AG04450 (cell line): ENCODE data around the gene CPO. TPM values are rescaled to one million over a fixed set of nuclear protein-coding genes. Genes with fewer than 3 reads are reported as not detected.

Experiments
- CTCF ChIA-PET: fragments of 300-600, 350-600 bp; formaldehyde crosslinking; extraction: SDS; loops from one replicate; lab custom pipeline; 2022; ENCODE audit warnings: antibody characterized with exemption, inconsistent platforms; lab: Charles Lee
- POLR2A ChIA-PET: fragments of 350-600 bp; formaldehyde crosslinking; extraction: SDS; loops from one replicate; lab custom pipeline; 2021; ENCODE audit warnings: antibody characterized with exemption, inconsistent platforms; lab: Yijun Ruan, JAX
- DNase-seq: peaks from one replicate; pipeline ENCODE4 v3.0.0-alpha.2; 2011; ENCODE audit warnings: low read depth, low spot score
- H3K27ac ChIP-seq: one replicate; pipeline ENCODE4 v1.5.1; 2012; ENCODE audit warnings: low read depth, low read length, control low read depth
- H3K27me3 ChIP-seq: one replicate; pipeline ENCODE4 v1.6.0; 2012; ENCODE audit warnings: low read length; ENCODE audit not compliant: control insufficient read depth, insufficient read depth
- H3K4me3 ChIP-seq: 2 replicates; pipeline ENCODE4 v1.5.1; 2011; ENCODE audit warnings: mild to moderate bottlenecking, low read depth, low read length, control low read depth
- H3K9me3 ChIP-seq: 2 replicates; pipeline ENCODE4 v1.5.1; 2012; ENCODE audit warnings: low read length; ENCODE audit not compliant: control insufficient read depth, insufficient read depth
- polyA plus RNA-seq: library from polyadenylated mRNA; depleted of rRNA; stranded (reverse); fragments of >200 nt; gene quantifications from 2 replicates; pipeline ENCODE4 v1.2.3, GENCODE V29; 2011
- TF ChIP-seq, protein P1 (sequence below): IDR thresholded peaks from 2 replicates; pipeline ENCODE4 v1.5.1; 2011; ENCODE audit warnings: low read depth, low read length, control low read depth, inconsistent platforms

CPO gene
- polyA plus RNA-seq, 1 experiment, result not detected

- POLR2A ChIA-PET, result interaction anchor here (0.6 kb wide), 1 partner anchor 491 kb away, joined by 3 read pairs; no protein-coding TSS in a partner anchor
- DNase-seq, result no peak
- Histone ChIP-seq H3K4me3 (no peak overlapping the region), H3K27ac (no peak overlapping the region), H3K27me3 (no peaks in the 10 kb centered on the region), H3K9me3 (no peaks in the 10 kb centered on the region)
- CTCF ChIA-PET, result interaction anchor here (0.6 to 7.1 kb wide), 29 partner anchors 8 to 869 kb away, joined by 3 to 121 read pairs (median 4); partner anchors contain the start of genes CREB1 and KLF7
- TF ChIP-seq, protein P1, sequence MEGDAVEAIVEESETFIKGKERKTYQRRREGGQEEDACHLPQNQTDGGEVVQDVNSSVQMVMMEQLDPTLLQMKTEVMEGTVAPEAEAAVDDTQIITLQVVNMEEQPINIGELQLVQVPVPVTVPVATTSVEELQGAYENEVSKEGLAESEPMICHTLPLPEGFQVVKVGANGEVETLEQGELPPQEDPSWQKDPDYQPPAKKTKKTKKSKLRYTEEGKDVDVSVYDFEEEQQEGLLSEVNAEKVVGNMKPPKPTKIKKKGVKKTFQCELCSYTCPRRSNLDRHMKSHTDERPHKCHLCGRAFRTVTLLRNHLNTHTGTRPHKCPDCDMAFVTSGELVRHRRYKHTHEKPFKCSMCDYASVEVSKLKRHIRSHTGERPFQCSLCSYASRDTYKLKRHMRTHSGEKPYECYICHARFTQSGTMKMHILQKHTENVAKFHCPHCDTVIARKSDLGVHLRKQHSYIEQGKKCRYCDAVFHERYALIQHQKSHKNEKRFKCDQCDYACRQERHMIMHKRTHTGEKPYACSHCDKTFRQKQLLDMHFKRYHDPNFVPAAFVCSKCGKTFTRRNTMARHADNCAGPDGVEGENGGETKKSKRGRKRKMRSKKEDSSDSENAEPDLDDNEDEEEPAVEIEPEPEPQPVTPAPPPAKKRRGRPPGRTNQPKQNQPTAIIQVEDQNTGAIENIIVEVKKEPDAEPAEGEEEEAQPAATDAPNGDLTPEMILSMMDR, result no peak
These were observed 43.1 kb downstream of the CPO start for GRCh38 chr2:206982360-206982955.

DNA sequence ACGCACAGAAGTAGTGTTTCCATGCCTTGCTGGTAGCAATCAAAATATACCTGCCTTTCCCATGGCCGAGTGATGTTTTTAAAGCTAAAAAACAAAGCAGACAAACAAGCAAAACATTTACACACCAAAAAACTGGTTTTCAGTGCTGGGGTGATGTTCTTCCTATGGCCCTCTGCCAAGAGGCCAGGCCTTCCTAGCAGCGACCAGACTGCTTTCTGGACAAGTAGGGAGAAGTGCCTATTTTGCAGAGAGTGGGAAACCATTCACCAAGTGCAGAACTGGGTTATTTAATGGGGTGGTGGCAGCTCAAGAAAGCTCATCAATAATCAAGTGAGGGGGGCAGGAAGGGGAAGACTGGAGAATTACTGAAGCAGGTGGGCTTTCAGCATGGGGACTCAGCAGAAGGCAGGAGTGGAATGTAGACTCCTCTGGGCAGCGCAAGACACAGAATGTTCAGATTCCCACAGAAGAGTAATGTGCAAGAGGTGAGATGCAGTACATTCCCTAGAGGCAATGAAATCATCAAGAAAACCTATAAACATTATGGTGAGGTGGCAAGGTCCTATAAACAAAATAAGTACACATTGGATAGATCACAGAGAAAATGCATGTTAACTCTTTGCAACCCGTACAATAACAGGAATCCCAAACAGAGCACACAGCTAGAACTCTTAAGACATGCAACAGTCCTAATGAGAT, 44.0 kb downstream of the CPO start:
- no peaks in the 10 kb centered on the region for H3K9me3 ChIP-seq
- H3K27ac ChIP-seq, result no peak overlapping the region
- H3K27me3 ChIP-seq, result no peaks in the 10 kb centered on the region
- ChIA-PET CTCF (interaction anchor here (0.6 to 7.1 kb wide), 17 partner anchors 11 to 868 kb away, joined by 3 to 121 read pairs (median 4); partner anchors contain the start of genes CREB1 and KLF7), POLR2A (interaction anchor here (0.6 to 1.8 kb wide), 4 partner anchors 182 to 547 kb away, joined by 3 to 9 read pairs (median 3); partner anchors contain the start of gene KLF7)
- TF ChIP-seq, protein P1, result no peak
- no peak for DNase-seq
- H3K4me3 ChIP-seq, result no peak overlapping the region

GRCh38 chr2:206984206-206984605, 44.9 kb downstream of the CPO start:
- TF ChIP-seq, protein P1, result no peak
- ChIA-PET CTCF (interaction anchor here (0.6 to 7.1 kb wide), 6 partner anchors 90 to 492 kb away, joined by 3 to 121 read pairs (median 3); no protein-coding TSS in a partner anchor), POLR2A (interaction anchor here (0.9 to 1.8 kb wide), 3 partner anchors 181 to 546 kb away, joined by 3 to 9 read pairs (median 3); partner anchors contain the start of gene KLF7)
- Histone ChIP-seq H3K27me3 (no peaks in the 10 kb centered on the region), H3K27ac (no peak overlapping the region), H3K9me3 (no peaks in the 10 kb centered on the region), H3K4me3 (no peak overlapping the region)
- DNase-seq, result peak; percentile 36

DNA sequence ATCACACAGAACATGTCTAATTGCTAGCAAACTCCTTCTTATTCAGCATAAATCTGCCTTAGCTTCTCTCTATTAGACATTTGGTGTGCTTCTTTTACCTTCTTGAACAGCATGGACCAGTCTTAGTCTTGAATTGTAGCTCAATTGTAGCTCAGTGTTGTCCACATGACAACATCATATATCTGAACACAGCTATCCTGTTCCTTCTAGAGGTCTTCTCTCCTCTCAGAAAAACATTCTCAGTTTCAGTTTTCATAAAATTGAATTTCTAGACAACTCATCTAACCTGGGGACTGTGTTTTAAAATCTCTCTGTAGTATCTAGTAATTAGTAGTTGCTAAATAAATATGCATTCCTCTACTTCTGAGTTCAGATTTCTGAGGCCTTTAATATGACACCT, 47.6 kb downstream of the CPO start:
- CTCF ChIA-PET, result interaction anchor here (1.7 kb wide), 1 partner anchor 486 kb away, joined by 4 read pairs; no protein-coding TSS in a partner anchor
- Histone ChIP-seq H3K9me3 (no peaks in the 10 kb centered on the region), H3K27me3 (no peaks in the 10 kb centered on the region), H3K4me3 (no peak overlapping the region), H3K27ac (no peak overlapping the region)
- POLR2A ChIA-PET, result no interaction called here
- DNase-seq, result no peak
- TF ChIP-seq, protein P1, result no peak
